MM.1S (cell line): ENCODE data around the gene UCHL5.

Experiments
- CTCF ChIP-seq: fragments of 300-600 bp; sonication (generic); IDR thresholded peaks from 2 replicates; pipeline ENCODE4 v1.5.1; 2016; ENCODE audit warnings: antibody characterized with exemption, low read length, mixed read lengths
- EZH2phosphoT487 ChIP-seq: fragments of 300-600 bp; sonication (generic); IDR thresholded peaks from 2 replicates; pipeline ENCODE4 v1.6.1; 2018; ENCODE audit warnings: antibody characterized with exemption, low read length

GRCh38 chr1:192983349-192983980 lies 75.7 kb downstream of the UCHL5 start:
- TF ChIP-seq CTCF (no peak), EZH2phosphoT487 (no peak)
